Activated naive CD8-positive, alpha-beta T cell treated with anti-CD3 and anti-CD28 coated beads, Interleukin-2, amount 50 U/mL, for 24 hours (primary cell): ENCODE data around the gene RBM44.

Source experiments
- ATAC-seq: fragments of 150-1000 bp; cut with Tn5 transposase; one replicate; pipeline ENCODE4 v1.10.0; 2021
- DNase-seq: peaks from one replicate; pipeline ENCODE4 v3.0.0; 2021
- H3K27ac Mint-ChIP-seq: one replicate; pipeline ENCODE4 v1.8.0; 2021; ENCODE audit warnings: mild to moderate bottlenecking, mixed read lengths
- H3K27me3 Mint-ChIP-seq: one replicate; pipeline ENCODE4 v1.8.0; 2021; ENCODE audit warnings: mixed read lengths
- H3K36me3 Mint-ChIP-seq: one replicate; pipeline ENCODE4 v1.8.0; 2021; ENCODE audit warnings: low read depth, mixed read lengths
- H3K4me1 Mint-ChIP-seq: one replicate; pipeline ENCODE4 v1.8.0; 2021; ENCODE audit warnings: mixed read lengths
- H3K4me3 Mint-ChIP-seq: one replicate; pipeline ENCODE4 v1.8.0; 2021; ENCODE audit warnings: mild to moderate bottlenecking, moderate library complexity, mixed read lengths
- H3K9me3 Mint-ChIP-seq: one replicate; pipeline ENCODE4 v1.8.0; 2021; ENCODE audit warnings: mixed read lengths

The RBM44 gene

DNA sequence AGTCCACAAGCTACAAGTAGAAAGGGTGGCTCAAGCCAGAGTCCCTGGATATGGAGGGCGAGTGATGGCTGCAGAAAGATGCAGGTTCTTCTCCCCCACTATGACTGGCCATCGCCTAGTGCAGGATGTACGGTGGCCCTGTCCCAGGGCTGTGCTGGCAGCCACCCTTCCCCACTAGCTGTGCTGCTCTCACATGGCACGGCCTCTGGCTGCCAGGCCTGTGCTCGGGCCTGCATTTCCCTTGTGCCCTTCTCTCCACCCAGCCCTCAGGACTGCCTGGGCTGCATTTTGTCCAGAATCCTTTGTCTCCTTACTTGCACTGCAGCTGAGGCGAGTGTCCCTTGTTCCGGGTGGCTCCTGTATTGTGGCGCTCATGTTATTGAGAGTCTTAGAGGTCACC, 59.2 kb downstream of the RBM44 start:
- no peak for ATAC-seq
- no peak overlapping the region for H3K4me3 Mint-ChIP-seq

DNA sequence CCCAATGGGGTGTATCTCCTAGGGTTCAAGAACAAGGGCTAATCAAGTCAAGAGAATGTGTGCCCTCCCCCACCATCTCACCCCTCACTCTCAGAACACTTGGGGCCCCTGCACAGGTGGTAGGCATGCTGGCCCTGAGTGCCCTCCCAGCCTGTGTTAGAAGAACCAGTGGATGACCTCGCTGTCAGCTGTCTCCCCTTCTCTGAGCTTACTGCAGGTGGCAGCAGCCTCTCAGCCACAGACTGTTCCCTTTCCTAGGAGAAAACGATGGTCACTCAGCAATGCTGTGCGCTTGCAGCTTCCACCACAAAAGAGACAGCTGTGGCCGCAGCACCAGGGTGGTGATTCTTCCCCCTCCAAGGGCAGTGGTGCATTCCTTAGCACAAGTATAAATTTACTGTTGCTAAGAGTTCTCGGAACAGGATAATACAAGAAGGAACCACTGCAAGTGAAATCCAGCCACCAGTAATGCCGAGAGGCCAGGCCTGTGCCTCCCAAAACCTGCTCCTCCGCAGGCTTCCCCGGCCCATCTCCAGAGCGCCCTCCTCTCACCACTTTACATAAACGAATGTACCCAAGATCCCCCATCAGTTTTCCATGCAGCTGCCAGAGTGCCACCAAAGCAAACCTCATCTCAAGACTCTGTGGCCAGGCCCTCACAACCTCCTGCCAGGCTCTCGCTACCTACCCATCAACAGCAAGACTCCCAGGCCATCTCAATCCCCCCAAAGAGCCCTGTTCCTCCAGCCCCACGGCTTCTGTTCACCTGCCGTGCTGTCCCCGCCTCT, 59.9 kb downstream of the RBM44 start:
- peak; percentile 74 for ATAC-seq

More for the DNA sequence above, 59.2 kb downstream of the RBM44 start:
- Mint-ChIP-seq H3K4me1 (peaks cover 12% of the 10 kb centered on the region), H3K27me3 (peaks cover 33% of the 10 kb centered on the region), H3K9me3 (no peaks in the 10 kb centered on the region), H3K27ac (no peak overlapping the region), H3K36me3 (no peaks in the 10 kb centered on the region)
- no peak for DNase-seq

DNA sequence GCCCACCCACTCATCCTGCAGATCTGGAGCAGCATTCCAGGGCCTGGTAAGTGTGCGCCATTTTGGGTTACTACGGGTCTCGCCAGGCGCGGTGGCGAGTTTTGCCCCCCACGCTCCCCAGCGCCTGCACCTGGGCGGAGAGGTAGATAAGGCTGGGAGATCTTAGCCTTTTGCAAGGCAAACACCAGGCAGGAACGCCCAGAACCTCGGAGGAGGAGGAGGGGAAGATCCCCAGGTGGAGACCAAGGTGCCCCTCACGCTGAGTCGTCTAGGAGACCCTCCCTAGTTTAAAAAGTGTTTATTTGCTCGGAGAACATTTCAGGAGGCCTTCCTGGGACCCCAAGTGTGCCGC, 60.5 kb downstream of the RBM44 start:
- Mint-ChIP-seq H3K4me3 (peak overlapping the region; percentile 22), H3K27ac (no peak overlapping the region), H3K36me3 (no peaks in the 10 kb centered on the region), H3K4me1 (peaks cover 12% of the 10 kb centered on the region), H3K27me3 (peaks cover 35% of the 10 kb centered on the region), H3K9me3 (no peaks in the 10 kb centered on the region)
- ATAC-seq, result no peak
- no peak for DNase-seq

More for the DNA sequence above, 59.9 kb downstream of the RBM44 start:
- no peaks in the 10 kb centered on the region for H3K36me3 Mint-ChIP-seq
- no peaks in the 10 kb centered on the region for H3K9me3 Mint-ChIP-seq
- peaks cover 35% of the 10 kb centered on the region for H3K27me3 Mint-ChIP-seq
- H3K4me1 Mint-ChIP-seq, result peaks cover 12% of the 10 kb centered on the region
- peak overlapping the region; percentile 22 for H3K4me3 Mint-ChIP-seq
- no peak overlapping the region for H3K27ac Mint-ChIP-seq
- peak; percentile 42 for DNase-seq

GRCh38 chr2:237859533-237860272, 61.1 kb downstream of the RBM44 start, which contains the start of gene RAMP1:
RAMP1 (plus strand) TSS chr2:237859623; CDS start chr2:237859676, 53 bp downstream.
- Mint-ChIP-seq H3K36me3 (no peaks in the 10 kb centered on the region), H3K9me3 (no peaks in the 10 kb centered on the region), H3K27me3 (peaks cover 37% of the 10 kb centered on the region), H3K27ac (no peak within 1 kb of the TSS), H3K4me1 (peaks cover 12% of the 10 kb centered on the region), H3K4me3 (peak within 1 kb of the TSS; percentile 22)
- DNase-seq, result no peak
- ATAC-seq, result peak; percentile 33

GRCh38 chr2:237860273-237860935, 61.8 kb downstream of the RBM44 start:
- H3K36me3 Mint-ChIP-seq, result no peaks in the 10 kb centered on the region
- H3K27me3 Mint-ChIP-seq, result peaks cover 40% of the 10 kb centered on the region
- H3K4me1 Mint-ChIP-seq, result peaks cover 12% of the 10 kb centered on the region
- no peaks in the 10 kb centered on the region for H3K9me3 Mint-ChIP-seq
- peak overlapping the region; percentile 20 for H3K4me3 Mint-ChIP-seq
- no peak for ATAC-seq
- H3K27ac Mint-ChIP-seq, result no peak overlapping the region
- DNase-seq, result no peak

- H3K27ac Mint-ChIP-seq, result no peak overlapping the region
- DNase-seq (no peak), ATAC-seq (no peak)
- no peaks in the 10 kb centered on the region for H3K9me3 Mint-ChIP-seq
- no peak overlapping the region for H3K4me3 Mint-ChIP-seq
- H3K4me1 Mint-ChIP-seq, result peaks cover 12% of the 10 kb centered on the region
- H3K36me3 Mint-ChIP-seq, result no peaks in the 10 kb centered on the region
- peaks cover 40% of the 10 kb centered on the region for H3K27me3 Mint-ChIP-seq
Observed at GRCh38 chr2:237861875-237862527, 63.4 kb downstream of the RBM44 start.

DNA sequence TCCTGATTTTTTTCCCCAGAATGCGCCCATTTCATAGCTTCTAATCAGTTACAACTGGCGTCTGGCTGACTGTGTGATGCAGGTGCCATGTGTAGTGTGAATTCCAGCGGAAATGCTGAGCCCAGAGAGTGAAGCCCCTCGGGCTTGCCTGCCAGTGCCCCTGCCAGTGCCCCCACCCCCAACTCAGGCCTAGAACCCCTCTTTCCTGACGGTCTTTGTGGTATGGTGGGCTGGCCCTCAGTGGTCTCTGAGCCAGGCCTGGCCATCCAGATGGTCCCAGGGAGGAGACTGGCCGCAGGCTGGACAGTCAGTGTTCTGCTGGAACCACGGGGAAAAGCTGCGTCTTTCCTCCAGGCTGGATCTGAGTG, 63.9 kb downstream of the RBM44 start:
- Mint-ChIP-seq H3K36me3 (no peaks in the 10 kb centered on the region), H3K4me3 (no peak overlapping the region), H3K9me3 (no peaks in the 10 kb centered on the region), H3K4me1 (peaks cover 12% of the 10 kb centered on the region), H3K27ac (no peak overlapping the region), H3K27me3 (peaks cover 40% of the 10 kb centered on the region)
- DNase-seq (no peak), ATAC-seq (no peak)

DNA sequence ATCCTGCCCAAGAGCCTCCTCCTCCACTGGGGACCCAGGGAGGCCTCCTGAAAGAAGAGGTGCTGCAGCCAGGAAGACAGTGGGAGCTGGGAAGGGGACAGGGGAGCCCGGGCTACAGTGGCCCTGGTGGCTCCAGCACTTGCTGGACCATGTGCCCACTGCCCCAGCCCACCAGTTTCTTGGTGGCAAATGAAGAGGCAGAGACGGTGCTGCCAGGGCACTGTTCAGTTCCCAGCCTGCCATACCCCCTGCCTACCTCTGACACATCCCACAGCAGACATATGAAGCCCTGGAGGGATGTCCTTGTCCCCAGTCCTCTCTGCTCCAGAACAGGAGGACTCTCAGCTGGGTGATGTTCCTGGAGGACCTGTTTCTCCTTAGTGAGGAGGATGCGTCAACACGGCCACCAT, 64.5 kb downstream of the RBM44 start:
- no peak for DNase-seq
- H3K27ac Mint-ChIP-seq, result no peak overlapping the region
- peaks cover 39% of the 10 kb centered on the region for H3K27me3 Mint-ChIP-seq
- no peak for ATAC-seq
- H3K36me3 Mint-ChIP-seq, result no peaks in the 10 kb centered on the region
- H3K4me1 Mint-ChIP-seq, result peaks cover 12% of the 10 kb centered on the region
- no peak overlapping the region for H3K4me3 Mint-ChIP-seq
- H3K9me3 Mint-ChIP-seq, result no peaks in the 10 kb centered on the region

DNA sequence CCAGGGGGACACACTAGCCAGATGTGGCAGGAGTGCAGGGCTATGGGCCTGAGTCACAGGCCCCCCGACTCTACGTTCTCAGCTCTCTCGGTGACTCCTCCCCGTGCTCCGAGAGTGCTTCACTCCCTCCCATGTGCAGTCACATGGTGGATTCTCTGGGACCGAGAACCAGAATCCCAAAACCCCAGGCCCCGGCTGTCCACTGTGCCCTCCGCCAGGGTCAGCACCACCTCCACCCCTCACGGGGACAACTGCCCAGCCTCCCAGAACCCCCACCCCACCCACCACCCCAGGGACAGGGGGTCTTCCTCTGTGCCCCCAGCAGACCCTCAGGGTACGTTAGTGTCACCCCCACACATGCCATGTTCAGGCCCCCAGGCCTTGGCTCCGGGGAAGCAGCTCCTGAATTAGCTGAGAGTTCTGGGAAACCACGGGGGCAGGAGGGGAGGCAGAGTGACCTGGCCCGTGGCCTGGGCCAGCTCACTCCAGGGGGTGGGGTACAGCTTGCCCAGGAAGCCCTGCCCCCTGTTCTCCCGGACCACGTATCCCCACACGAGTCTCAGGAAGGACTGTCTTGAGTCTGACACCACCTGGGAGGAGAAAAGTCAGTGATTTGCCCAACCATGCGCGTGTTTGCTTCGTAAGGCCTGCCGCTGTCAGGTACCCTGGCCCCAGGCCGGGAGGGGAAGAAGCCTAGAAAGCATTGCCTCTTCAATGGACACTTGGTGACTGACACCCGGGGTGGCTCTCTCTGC, 65.3 kb downstream of the RBM44 start:
- H3K27ac Mint-ChIP-seq, result no peak overlapping the region
- no peak overlapping the region for H3K4me3 Mint-ChIP-seq
- ATAC-seq (no peak), DNase-seq (no peak)
- H3K27me3 Mint-ChIP-seq, result peaks cover 39% of the 10 kb centered on the region
- H3K4me1 Mint-ChIP-seq, result peaks cover 11% of the 10 kb centered on the region
- H3K36me3 Mint-ChIP-seq, result no peaks in the 10 kb centered on the region
- no peaks in the 10 kb centered on the region for H3K9me3 Mint-ChIP-seq

- DNase-seq, result no peak
- Mint-ChIP-seq H3K4me3 (no peak overlapping the region), H3K27me3 (peaks cover 42% of the 10 kb centered on the region), H3K4me1 (peaks cover 18% of the 10 kb centered on the region), H3K9me3 (no peaks in the 10 kb centered on the region), H3K27ac (no peak overlapping the region), H3K36me3 (no peaks in the 10 kb centered on the region)
- ATAC-seq, result no peak
Observed at GRCh38 chr2:237864444-237864931, 65.9 kb downstream of the RBM44 start.

DNA sequence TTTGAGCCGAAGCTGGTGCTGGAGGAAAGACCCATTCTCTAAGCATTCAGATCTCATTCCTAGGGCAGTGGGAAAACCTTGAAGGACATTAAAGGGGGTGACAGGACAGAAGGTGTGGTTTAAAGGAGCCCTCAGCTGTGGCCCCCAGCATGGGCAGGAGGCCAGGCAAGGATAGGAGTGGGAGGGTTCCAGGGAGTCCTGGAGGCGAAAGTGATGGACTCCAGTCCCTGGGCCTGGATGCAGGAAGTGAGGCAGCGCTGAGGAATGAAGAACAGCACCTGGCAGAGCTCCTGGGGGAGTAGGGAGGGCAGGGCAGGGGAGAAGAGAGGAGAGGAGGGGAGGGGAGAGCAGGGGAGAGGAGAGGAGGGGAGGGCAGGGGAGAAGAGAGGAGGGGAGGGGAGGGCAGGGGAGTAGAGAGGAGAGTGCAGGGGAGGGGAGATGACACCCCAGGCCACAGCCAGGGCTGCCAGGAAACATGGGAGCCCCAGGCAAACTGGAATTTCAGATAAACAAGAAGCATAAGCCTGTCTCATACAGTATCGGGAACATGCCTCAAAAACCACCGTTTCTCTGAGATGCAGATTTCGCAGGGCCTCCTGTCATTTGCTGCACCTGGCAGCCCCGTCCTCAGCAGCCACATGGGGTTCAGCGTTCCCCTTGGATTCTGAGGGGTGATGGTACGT, 66.5 kb downstream of the RBM44 start:
- peaks cover 39% of the 10 kb centered on the region for H3K27me3 Mint-ChIP-seq
- DNase-seq (no peak), ATAC-seq (no peak)
- H3K36me3 Mint-ChIP-seq, result no peaks in the 10 kb centered on the region
- no peak overlapping the region for H3K27ac Mint-ChIP-seq
- peaks cover 15% of the 10 kb centered on the region for H3K4me1 Mint-ChIP-seq
- H3K4me3 Mint-ChIP-seq, result no peak overlapping the region
- no peaks in the 10 kb centered on the region for H3K9me3 Mint-ChIP-seq

- Mint-ChIP-seq H3K4me1 (peaks cover 11% of the 10 kb centered on the region), H3K9me3 (no peaks in the 10 kb centered on the region), H3K27me3 (peaks cover 38% of the 10 kb centered on the region), H3K4me3 (no peak overlapping the region), H3K27ac (no peak overlapping the region), H3K36me3 (no peaks in the 10 kb centered on the region)
- ATAC-seq (no peak), DNase-seq (no peak)
Observed at GRCh38 chr2:237865623-237866041, 67.1 kb downstream of the RBM44 start.

- Mint-ChIP-seq H3K4me3 (no peak overlapping the region), H3K36me3 (no peaks in the 10 kb centered on the region), H3K27me3 (peaks cover 35% of the 10 kb centered on the region), H3K27ac (no peak overlapping the region), H3K9me3 (no peaks in the 10 kb centered on the region), H3K4me1 (peaks cover 11% of the 10 kb centered on the region)
- ATAC-seq (no peak), DNase-seq (no peak)
Observed at GRCh38 chr2:237866101-237866621, 67.6 kb downstream of the RBM44 start.
